Measurements from ENCODE around the gene SPATA16. TPM values are rescaled to one million over a fixed set of nuclear protein-coding genes. Genes with fewer than 3 reads are reported as not detected.

Gene SPATA16
- total and polyA plus RNA-seq, 7 donors: not detected

- Histone ChIP-seq H3K36me3 (no peaks in the 10 kb centered on the region), H3K27me3 (no peaks in the 10 kb centered on the region), H3K4me3 (no peak overlapping the region), H3K27ac (no peak overlapping the region), H3K9me3 (no peaks in the 10 kb centered on the region), H3K4me1 (no peaks in the 10 kb centered on the region)
- WGBS, 2 donors: 57 to 59% methylated on average over 3 of the region's 3 CpGs
- DNase-seq: no peak
- TF ChIP-seq EP300 (IDR thresholded peaks at IDR 0.05) (no peak), CTCF (IDR thresholded peaks at IDR 0.05) (no peak), POLR2A (IDR thresholded peaks at IDR 0.05) (no peak), POLR2AphosphoS5 (IDR thresholded peaks at IDR 0.05) (no peak)
- intact Hi-C loops (cut with DNase I): no loop called here
These were observed 158.2 kb downstream of the SPATA16 start for GRCh38 chr3:172982736-172983364.

GRCh38 chr3:172981407-172981983 lies 159.5 kb downstream of the SPATA16 start:
- H3K27me3 ChIP-seq: no peaks in the 10 kb centered on the region
- no peaks in the 10 kb centered on the region for H3K4me1 ChIP-seq
- no peak overlapping the region for H3K27ac ChIP-seq
- no peak overlapping the region for H3K4me3 ChIP-seq
- no peaks in the 10 kb centered on the region for H3K9me3 ChIP-seq
- no peak for DNase-seq
- TF ChIP-seq POLR2A (IDR thresholded peaks at IDR 0.05) (no peak), CTCF (IDR thresholded peaks at IDR 0.05) (no peak), EP300 (IDR thresholded peaks at IDR 0.05) (no peak), POLR2AphosphoS5 (IDR thresholded peaks at IDR 0.05) (no peak)
- WGBS, 2 donors: 49 to 71% methylated on average over 3 of the region's 3 CpGs
- intact Hi-C loops (cut with DNase I): no loop called here
- no peaks in the 10 kb centered on the region for H3K36me3 ChIP-seq

- no peak for DNase-seq
These were observed 160.2 kb downstream of the SPATA16 start for GRCh38 chr3:172980849-172981248.

DNA sequence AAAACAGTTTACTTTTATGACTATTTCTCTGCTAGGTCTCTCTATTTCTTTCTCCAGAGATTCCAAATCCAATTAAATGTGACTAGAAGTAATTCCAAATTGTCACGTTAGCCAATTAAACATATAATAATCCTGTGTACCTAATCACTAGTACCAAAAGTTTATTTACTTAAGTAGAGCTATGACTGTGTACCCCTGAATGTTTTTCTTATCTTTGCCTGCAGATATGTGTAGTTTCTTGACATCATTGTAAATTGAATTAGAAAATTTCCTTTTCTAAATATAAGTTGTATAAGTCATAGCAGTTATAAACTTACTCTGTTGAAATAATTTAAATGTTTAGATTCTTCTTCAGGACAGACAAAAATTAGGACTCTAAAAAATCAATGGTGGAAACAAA lies 163.3 kb downstream of the SPATA16 start:
- H3K4me1 ChIP-seq: no peaks in the 10 kb centered on the region
- TF ChIP-seq EP300 (IDR thresholded peaks at IDR 0.05) (no peak), CTCF (IDR thresholded peaks at IDR 0.05) (no peak), POLR2A (IDR thresholded peaks at IDR 0.05) (no peak), POLR2AphosphoS5 (IDR thresholded peaks at IDR 0.05) (no peak)
- H3K4me3 ChIP-seq: no peak overlapping the region
- H3K9me3 ChIP-seq: no peaks in the 10 kb centered on the region
- intact Hi-C loops (cut with DNase I): no loop called here
- 39 to 82% methylated on average over 1 of the region's 1 CpG for WGBS, 2 donors
- no peaks in the 10 kb centered on the region for H3K27me3 ChIP-seq
- no peak for DNase-seq
- H3K36me3 ChIP-seq: no peaks in the 10 kb centered on the region
- H3K27ac ChIP-seq: no peak overlapping the region

More at GRCh38 chr3:172980849-172981248, 160.2 kb downstream of the SPATA16 start:
- Histone ChIP-seq H3K27me3 (no peaks in the 10 kb centered on the region), H3K4me1 (no peaks in the 10 kb centered on the region), H3K36me3 (no peaks in the 10 kb centered on the region), H3K9me3 (no peaks in the 10 kb centered on the region), H3K4me3 (no peak overlapping the region), H3K27ac (no peak overlapping the region)
- intact Hi-C loops (cut with DNase I): no loop called here
- 75 to 84% methylated on average over 8 of the region's 8 CpGs for WGBS, 2 donors
- TF ChIP-seq POLR2AphosphoS5 (IDR thresholded peaks at IDR 0.05): no peak
- TF ChIP-seq EP300 (IDR thresholded peaks at IDR 0.05): no peak
- TF ChIP-seq CTCF (IDR thresholded peaks at IDR 0.05): no peak
- no peak for TF ChIP-seq POLR2A (IDR thresholded peaks at IDR 0.05)

Measured in sigmoid colon (tissue), 7 donors.